Measurements from ENCODE around the gene ORC5. TPM values are rescaled to one million over a fixed set of nuclear protein-coding genes. Genes with fewer than 3 reads are reported as not detected.

The ORC5 gene
- total RNA-seq, 4 donors from 2014 or later: 4.3 to 58.1 (median 12.6) TPM

- H3K27ac ChIP-seq: no peak overlapping the region
- DNase-seq (no peak), ATAC-seq (no peak)
- no peaks in the 10 kb centered on the region for H3K36me3 ChIP-seq
- in situ Hi-C loops (cut with MboI; ENCODE audit: low sequenced_read_pairs in 4 of 4) (loop anchor here in 3 of 4 donors (25.0 kb wide), 2 partner anchors 612 to 687 kb away; no protein-coding TSS in a partner anchor), intact Hi-C loops (cut with DNase I; ENCODE audit: low total_unique reads) (no loop called here)
- H3K4me3 ChIP-seq: no peak overlapping the region
- no peaks in the 10 kb centered on the region for H3K9me3 ChIP-seq
- no peaks in the 10 kb centered on the region for H3K27me3 ChIP-seq
- no peaks in the 10 kb centered on the region for H3K4me1 ChIP-seq
- no peak for TF ChIP-seq POLR2A (IDR thresholded peaks at IDR 0.05)
- no peak for TF ChIP-seq CTCF (IDR thresholded peaks at IDR 0.05 in 4 of 5, conservative IDR thresholded peaks at IDR 0.05 in 1 of 5)
Observed at GRCh38 chr7:104225451-104225850, 17.6 kb upstream of the ORC5 start.

GRCh38 chr7:104217620-104218019 lies 9.8 kb upstream of the ORC5 start:
- Histone ChIP-seq H3K27ac (no peak overlapping the region), H3K27me3 (no peaks in the 10 kb centered on the region), H3K36me3 (no peaks in the 10 kb centered on the region), H3K9me3 (no peaks in the 10 kb centered on the region), H3K4me3 (no peak overlapping the region), H3K4me1 (no peaks in the 10 kb centered on the region)
- TF ChIP-seq CTCF (IDR thresholded peaks at IDR 0.05 in 4 of 5, conservative IDR thresholded peaks at IDR 0.05 in 1 of 5): no peak
- TF ChIP-seq POLR2A (IDR thresholded peaks at IDR 0.05): no peak
- DNase-seq (no peak), ATAC-seq (no peak)
- intact Hi-C loops (cut with DNase I; ENCODE audit: low total_unique reads) (no loop called here), in situ Hi-C loops (cut with MboI; ENCODE audit: low sequenced_read_pairs in 4 of 4) (no loop called here)

DNA sequence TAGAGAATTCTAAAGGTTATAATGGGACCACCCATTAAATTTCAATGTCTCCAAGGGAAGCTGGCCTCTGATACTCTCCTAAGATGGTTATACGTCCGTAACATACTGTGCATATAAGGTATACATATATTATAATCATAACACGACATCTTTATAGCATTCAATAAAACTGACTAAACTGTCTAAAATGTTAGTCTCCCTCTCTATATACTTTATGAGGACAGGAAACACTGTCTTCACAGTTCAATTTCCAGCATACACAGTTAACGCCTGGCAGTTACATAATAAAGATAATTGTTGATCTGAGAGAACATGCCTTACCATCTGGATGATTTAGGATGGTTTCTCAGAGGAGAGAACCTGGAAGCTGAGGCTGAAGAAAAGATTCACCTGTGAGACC lies 1.2 kb upstream of the ORC5 start:
- Histone ChIP-seq H3K27ac (no peak overlapping the region), H3K9me3 (no peaks in the 10 kb centered on the region), H3K36me3 (no peaks in the 10 kb centered on the region), H3K4me1 (peaks cover 16 to 25% of the 10 kb centered on the region in 2 donors), H3K4me3 (no peak overlapping the region), H3K27me3 (no peaks in the 10 kb centered on the region)
- ATAC-seq (no peak), DNase-seq (no peak)
- TF ChIP-seq CTCF (IDR thresholded peaks at IDR 0.05 in 4 of 5, conservative IDR thresholded peaks at IDR 0.05 in 1 of 5): no peak
- no peak for TF ChIP-seq POLR2A (IDR thresholded peaks at IDR 0.05)
- intact Hi-C loops (cut with DNase I; ENCODE audit: low total_unique reads) (no loop called here), in situ Hi-C loops (cut with MboI; ENCODE audit: low sequenced_read_pairs in 4 of 4) (no loop called here)

- TF ChIP-seq POLR2A (IDR thresholded peaks at IDR 0.05): no peak
- no peak for TF ChIP-seq CTCF (IDR thresholded peaks at IDR 0.05 in 4 of 5, conservative IDR thresholded peaks at IDR 0.05 in 1 of 5)
- intact Hi-C loops (cut with DNase I; ENCODE audit: low total_unique reads) (no loop called here), in situ Hi-C loops (cut with MboI; ENCODE audit: low sequenced_read_pairs in 4 of 4) (no loop called here)
- Histone ChIP-seq H3K4me1 (peaks cover 16 to 25% of the 10 kb centered on the region in 2 donors), H3K4me3 (peak overlapping the region; percentile 78 to 89 (median 84)), H3K27me3 (no peaks in the 10 kb centered on the region), H3K9me3 (no peaks in the 10 kb centered on the region), H3K36me3 (peaks cover 0 to 4% of the 10 kb centered on the region in 2 donors), H3K27ac (peak overlapping the region; percentile 80 to 85 (median 84))
- DNase-seq (no peak), ATAC-seq (peak in 1 of 2 donors; percentile 6)
Observed at GRCh38 chr7:104208421-104208780, 588 bp upstream of the ORC5 start.

- DNase-seq (no peak), ATAC-seq (peak; percentile 69 to 70)
- intact Hi-C loops (cut with DNase I; ENCODE audit: low total_unique reads): no loop called here
- Histone ChIP-seq H3K27ac (peak overlapping the region; percentile 80 to 85 (median 84)), H3K36me3 (peaks cover 0 to 9% of the 10 kb centered on the region in 2 donors), H3K9me3 (no peaks in the 10 kb centered on the region), H3K4me3 (peak overlapping the region; percentile 78 to 89 (median 84)), H3K4me1 (peaks cover 16 to 25% of the 10 kb centered on the region in 2 donors), H3K27me3 (no peaks in the 10 kb centered on the region)
- TF ChIP-seq POLR2A (IDR thresholded peaks at IDR 0.05) (no peak), CTCF (IDR thresholded peaks at IDR 0.05 in 4 of 5, conservative IDR thresholded peaks at IDR 0.05 in 1 of 5) (no peak)
- in situ Hi-C loops (cut with MboI; ENCODE audit: low sequenced_read_pairs in 4 of 4): no loop called here
Observed at GRCh38 chr7:104207348-104207730, 474 bp downstream of the ORC5 start.
